Medulla oblongata (tissue), 1 donor: Measurements from ENCODE around the gene DOCK3.

Experiments
- DNase-seq: peaks from one replicate; pipeline ENCODE4 v3.0.0-alpha.2; 2015; ENCODE audit errors: extremely low spot score

Gene DOCK3

GRCh38 chr3:51304230-51304629, 629.5 kb downstream of the DOCK3 start:
- no peak for DNase-seq

GRCh38 chr3:51306093-51306492, 631.4 kb downstream of the DOCK3 start:
- DNase-seq: no peak

GRCh38 chr3:51307458-51307857, 632.7 kb downstream of the DOCK3 start:
- DNase-seq: no peak

- peak; percentile 11 for DNase-seq
These were observed 633.3 kb downstream of the DOCK3 start for GRCh38 chr3:51307945-51308607.

DNA sequence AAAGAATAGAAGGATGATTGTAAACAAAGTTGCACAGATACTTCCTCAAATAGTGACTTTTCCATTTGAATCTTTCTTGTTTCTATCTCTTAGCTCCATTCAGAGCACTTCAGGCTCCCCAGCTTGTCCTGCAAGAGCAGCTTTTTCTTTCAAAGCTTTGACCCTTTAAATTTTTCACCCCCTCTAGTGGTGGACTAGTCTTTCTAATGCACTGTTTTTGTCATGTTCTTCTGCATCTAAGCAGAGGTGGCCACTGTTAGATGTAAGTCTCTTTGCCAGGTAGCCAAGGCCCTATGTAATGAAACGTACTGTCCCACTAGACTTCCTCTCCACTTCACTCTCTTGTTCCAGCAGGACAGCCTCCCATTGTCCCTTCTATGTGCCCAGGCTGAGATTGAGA, 636.3 kb downstream of the DOCK3 start:
- DNase-seq: peak; percentile 10

DNA sequence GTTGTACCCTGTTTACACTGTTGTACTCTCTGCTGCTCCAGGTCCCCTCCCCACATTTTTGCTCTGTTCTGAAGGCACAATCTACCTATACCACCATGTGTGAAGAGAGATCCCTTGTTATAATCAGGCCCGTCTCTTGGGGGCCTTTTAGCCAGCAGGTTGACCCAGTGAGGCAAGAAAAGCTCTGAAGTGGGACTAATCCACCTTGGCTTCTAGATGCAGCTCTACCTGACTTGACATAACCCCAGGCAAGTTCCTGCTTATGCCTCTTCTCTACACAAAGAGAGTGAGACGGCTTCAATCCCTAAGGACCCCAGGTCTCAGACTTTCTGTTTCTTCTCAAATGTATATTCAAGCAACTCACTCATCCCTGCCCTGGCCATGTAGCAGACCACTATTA, 653.5 kb downstream of the DOCK3 start:
- DNase-seq: no peak

- no peak for DNase-seq
These were observed 655.3 kb downstream of the DOCK3 start for GRCh38 chr3:51330046-51330445.

GRCh38 chr3:51332156-51332555, 657.4 kb downstream of the DOCK3 start:
- DNase-seq: no peak

- DNase-seq: no peak
These were observed 658.3 kb downstream of the DOCK3 start for GRCh38 chr3:51333021-51333420.

GRCh38 chr3:51336261-51336660, 661.5 kb downstream of the DOCK3 start:
- DNase-seq: no peak

GRCh38 chr3:51337666-51338065, 662.9 kb downstream of the DOCK3 start:
- no peak for DNase-seq

DNA sequence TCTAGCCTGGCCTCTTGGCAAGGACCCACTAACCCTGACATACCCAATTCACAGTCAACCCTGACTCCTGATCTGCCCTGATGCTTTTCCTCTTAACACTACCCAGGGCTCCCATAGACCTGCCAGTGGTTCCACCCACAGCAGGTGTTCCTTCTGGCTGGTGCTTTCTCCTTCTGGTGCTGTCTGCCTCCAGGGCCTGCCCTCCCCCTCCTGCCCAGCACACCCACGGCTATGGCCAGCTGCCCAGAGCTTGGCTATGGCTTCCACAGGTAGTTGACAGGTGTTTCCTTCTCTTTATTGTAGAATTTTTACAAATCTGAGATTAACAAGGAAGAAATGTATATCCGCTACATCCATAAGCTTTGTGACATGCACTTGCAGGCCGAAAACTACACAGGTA, 663.9 kb downstream of the DOCK3 start:
- no peak for DNase-seq

DNA sequence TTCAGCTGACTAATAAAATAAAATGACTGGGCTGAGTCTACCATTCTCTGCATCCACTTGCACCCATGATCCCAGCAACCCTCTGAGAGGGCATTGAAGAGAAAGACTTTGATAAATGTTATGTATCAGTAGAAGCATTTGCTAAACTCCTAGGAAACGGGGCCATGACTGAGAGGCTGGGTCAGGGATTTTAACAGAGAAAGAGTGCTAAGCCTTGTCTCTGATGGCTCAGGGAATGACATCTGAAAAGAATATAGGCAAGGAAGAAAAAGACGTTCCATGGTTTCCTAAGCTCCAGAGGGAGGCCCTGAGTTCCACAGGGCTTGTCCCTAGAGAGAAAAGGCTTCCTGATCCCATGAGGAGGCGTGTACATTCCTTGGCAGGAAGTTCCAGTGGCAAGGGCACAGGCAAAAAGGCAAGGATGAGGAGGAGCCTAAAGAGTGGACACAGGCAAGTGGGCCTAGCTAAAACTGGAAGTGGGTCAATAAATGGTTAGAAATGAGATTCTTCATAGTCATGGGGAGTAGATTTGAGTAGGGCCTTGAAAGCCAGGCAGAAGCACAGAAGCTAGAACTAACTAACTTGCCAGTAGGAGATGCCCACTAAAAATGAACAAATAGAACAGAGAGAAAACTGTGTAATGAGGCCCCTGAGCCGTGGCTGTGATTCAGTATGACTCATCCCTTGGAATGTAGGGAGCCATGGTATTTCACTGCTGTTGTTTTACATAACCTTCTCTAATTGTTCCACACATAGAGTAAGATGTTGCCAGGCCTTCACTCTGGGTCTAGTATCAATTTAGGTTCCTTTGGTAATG, 665.5 kb downstream of the DOCK3 start:
- DNase-seq: peak; percentile 6

GRCh38 chr3:51340989-51341636, 666.4 kb downstream of the DOCK3 start:
- DNase-seq: no peak

DNA sequence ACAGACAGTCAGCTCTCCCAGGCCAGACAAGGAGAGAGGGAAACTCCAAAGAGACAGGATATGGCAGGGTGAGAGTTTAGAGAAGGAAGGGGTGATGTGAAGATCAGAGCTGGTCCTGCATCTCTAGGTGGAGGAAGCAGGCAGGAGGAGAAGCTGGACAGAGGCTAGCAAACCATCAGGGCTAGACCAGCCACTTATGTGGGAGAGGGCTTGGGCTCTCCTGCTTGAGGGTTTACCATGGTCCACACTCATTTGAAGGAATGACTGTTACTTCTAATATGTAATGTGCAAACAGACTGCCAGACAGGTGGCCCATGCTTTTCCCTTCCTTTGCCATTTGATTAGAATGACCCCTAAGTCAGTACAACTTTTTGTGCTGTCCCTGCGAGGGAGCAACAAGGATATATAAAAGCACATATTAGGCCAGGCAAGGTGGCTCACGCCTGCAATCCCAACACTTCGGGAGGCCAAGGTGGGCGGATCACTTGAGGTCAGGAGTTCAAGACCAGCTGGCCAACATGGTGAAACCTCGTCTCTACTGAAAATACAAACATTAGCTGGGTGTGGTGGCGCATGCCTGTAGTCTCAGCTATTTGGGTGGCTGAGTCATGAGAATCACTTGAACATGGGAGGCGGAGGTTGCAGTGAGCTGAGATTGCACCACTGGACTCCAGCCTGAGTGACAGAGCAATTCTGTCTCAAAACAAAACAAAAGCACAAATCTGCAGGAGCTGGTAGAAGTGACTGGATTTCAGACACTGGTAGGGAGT, 669.4 kb downstream of the DOCK3 start:
- DNase-seq: no peak

DNA sequence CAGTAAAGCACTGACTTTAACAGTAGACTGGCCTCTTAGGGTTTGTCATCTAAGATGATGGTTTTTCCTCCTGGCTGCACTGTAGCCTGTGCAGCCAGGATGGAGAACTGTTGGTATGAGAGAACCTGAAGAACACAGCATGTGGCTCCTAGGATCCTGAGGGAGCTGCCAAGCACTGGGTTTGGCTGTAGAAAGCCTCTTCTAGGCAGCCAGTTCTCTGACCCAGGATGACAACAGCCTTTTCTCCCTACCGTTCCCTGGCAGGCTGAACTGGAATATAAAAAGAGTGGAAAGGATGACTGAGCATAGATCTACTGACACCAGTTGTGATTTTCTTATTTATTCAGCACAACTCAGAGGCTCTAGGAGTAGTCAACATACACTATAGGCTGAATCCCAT, 676.0 kb downstream of the DOCK3 start:
- peak; percentile 59 for DNase-seq

DNA sequence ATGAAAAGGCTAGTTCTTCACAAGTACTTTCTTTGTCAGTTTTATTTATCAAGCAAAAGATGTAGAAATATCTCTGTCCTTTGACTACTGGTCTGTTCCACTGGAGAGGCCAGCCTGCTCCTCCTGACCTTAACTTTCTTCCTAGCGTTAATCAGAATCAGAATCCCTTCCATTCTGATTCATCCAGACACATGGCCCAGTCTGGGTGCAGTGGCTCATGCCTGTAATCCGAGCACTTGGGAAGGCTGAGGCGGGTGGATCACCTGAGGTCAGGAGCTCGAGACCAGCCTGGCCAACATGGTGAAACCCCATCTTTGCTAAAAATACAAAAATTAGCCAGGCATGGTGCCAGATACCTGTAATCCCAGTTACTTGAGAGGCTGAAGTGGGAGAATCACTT, 678.4 kb downstream of the DOCK3 start:
- DNase-seq: no peak

DNA sequence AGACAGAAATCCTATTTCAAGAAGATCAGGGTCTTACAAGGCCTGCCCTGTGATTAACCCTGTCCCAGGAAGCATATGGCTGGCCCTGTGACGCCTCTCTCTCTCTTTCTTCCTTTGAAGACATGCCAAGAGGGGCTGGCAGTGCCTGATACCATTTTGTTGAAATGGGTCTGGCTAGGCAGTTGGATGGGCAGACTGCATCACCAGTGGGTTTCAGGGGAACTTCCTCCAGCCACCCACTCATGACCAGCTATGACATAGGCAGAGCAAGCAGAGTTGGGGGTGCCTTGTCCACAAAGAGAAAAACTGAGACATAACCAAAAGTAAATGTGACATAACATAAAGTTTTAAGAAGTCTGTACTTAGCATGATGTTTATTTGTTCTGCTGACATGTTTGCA, 679.0 kb downstream of the DOCK3 start:
- DNase-seq: no peak

DNA sequence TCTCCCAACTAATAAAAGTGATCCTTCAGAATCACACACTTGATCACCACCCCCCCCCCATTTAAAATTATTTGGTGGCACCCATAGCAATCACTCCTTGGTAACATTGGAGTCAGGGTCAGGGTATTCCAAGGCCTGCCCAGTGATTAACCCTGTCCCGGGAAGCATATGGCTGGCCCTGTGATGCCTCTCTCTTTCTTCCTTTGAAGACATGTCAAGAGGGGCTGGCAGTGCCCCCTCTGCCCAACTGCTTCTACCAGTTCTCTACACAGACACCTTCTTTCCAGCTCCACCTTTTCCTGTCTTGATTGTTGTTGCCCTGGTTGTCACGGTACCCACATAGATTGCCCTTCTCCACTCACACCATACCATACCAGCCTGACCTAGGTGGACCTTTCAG, 679.4 kb downstream of the DOCK3 start:
- no peak for DNase-seq

DNA sequence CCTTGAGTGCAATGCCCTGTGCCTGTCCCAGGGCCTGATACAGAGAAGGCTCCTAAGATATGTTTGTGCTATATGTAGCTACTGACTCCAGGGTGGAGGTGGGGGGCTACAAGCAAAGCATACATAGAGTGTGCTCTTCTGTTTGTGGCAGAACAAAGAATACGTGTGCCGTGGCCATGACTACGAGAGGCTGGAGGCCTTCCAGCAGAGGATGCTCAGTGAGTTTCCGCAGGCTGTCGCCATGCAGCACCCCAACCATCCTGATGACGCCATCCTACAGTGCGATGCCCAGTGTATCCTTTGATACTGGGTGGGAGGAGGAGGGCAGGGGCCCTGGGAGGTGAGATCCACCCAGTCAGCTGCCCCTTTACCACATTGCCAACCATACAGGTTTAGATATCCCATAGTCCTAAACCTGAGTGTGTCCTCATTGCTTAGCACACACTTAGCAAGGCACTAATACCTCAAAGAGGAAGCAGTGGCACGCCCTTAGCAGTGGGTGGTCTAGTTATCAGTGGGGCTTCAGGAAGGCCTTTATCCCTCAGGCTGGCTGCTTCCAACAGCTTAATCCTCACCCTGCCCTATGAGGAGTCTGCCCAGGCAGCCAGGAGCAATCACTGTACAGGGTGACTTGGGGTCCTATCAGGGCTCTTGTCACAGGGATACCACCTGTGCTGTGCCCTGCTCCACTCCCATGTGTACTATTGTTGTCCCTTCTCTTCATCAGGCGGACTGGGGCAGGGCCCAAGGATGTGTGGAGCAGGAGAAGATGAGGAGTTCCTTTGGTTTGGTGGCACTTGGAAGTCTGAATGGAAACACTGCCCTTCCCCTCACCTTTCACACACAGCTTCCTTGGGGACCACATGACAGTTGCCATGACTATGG, 680.2 kb downstream of the DOCK3 start:
- no peak for DNase-seq
